HG03460 (cell line): ENCODE measurements around the gene FAF2.

ENCODE experiments used
- ATAC-seq: cut with Tn5 transposase; IDR thresholded peaks from one replicate; pipeline ENCODE4 v1.9.1; 2021; ENCODE audit not compliant: unreplicated experiment

FAF2 gene

DNA sequence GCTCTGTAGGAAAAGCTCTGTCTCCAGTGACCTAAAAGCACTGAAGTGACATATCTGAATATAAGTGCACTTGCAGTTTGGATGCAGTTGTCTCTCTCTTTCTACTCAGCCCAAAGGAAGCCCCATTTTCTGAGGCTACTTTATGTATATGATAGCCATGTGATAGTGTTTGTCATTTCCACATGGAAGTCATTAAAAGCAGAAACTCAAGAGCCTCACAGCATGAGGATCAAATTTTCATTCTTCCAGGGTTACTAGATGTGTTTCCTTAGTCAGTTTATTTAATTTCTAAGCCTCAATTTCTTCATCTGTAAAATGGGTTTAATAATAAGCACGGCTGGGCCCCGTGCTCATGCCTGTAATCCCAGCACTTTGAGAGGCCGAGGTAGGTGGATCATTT lies 52.3 kb downstream of the FAF2 start:
- ATAC-seq, result no peak

DNA sequence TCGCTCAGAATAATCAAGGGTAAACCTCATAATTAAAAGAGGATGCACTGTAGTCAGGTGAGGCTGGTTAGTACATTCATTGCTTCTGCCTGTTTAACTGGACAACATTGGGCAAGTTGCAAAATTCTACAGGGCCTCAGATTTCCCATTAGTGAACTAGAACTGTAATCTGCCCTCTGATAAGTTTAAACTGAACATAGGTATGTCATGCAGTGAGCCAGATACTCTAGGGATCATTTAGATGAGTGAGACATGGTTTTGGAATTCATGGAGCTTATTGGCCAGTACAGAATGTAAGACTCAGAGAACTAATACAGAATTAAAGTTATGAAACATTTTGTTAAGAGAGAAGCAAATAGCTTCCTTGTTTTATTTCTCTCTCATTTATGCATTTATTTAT lies 53.1 kb downstream of the FAF2 start:
- no peak for ATAC-seq

DNA sequence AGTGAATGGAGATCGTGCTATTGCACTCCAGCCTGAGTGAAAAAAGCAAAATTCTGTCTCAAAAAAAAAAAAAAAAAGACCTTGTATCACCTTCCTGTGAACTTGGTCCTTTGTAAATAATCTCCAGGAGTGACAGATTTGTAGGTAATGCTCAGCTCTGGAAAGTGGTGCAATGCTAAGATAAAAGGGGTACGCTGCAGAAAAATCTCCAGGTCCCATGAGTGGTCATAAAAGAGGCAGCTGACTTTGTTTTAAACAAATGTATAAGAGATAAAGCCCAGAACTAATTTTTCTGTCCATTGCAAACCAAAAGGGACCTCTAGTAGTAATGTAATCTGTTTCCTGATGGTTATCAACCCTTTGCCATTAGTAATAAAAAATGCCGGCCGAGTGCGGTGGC lies 55.3 kb downstream of the FAF2 start:
- ATAC-seq, result no peak

DNA sequence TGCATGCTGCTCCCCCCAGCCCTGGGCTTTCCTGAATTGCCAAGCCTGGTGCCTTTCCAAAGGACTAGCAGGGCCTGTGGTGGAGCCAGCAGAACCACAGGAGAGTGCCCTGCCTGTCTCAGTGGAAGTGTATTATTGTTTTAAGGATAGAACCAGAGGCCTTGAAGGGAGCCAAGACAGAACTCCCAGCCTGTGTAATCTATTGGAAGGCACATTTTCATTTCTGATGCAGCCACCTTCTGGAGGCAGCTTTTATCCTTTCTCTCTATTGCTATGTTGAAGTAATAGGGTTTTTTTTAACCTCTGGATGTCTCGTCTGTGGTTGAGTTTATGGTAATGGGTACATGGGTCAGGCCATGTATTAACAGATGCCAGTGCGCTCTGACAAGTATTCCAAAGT lies 59.7 kb downstream of the FAF2 start:
- ATAC-seq, result no peak

DNA sequence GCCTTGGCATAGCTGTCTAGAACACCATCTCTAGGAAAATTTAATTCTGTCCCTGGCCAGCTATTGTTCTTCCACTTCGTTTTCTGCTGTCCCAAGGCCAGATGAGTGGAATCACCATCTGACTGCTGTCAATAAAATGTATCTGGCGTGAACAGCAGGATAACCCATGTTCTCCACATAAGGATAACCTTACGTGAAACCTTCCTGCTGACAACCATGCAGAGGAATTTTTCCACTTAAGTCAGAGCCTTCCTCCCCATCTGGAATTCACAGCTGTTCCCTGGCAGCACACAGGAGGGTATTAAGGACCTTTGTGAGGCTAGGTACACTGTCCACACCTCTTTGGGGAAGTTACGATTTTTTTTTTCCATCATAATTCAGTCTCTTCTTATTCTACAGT lies 60.4 kb downstream of the FAF2 start:
- no peak for ATAC-seq

DNA sequence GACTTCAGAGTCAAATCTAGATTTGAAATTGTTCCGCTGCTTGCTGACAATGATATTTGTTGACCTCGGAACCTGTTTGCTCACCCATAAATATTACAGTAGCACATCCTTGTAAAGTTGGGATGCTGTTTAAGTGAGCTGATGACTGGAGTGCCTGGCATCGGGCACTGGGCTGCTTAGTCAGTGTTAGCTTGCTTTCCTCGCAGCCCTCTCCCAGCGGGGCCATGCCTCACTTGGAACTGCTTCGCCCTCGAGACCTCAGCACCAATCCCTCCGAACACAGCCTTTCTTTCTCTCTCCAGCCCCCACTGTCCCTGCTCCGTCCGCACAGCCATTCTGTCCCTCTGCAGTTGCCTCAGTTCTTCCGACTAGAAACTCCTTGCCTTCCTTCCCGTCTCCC lies 65.6 kb downstream of the FAF2 start:
- no peak for ATAC-seq

DNA sequence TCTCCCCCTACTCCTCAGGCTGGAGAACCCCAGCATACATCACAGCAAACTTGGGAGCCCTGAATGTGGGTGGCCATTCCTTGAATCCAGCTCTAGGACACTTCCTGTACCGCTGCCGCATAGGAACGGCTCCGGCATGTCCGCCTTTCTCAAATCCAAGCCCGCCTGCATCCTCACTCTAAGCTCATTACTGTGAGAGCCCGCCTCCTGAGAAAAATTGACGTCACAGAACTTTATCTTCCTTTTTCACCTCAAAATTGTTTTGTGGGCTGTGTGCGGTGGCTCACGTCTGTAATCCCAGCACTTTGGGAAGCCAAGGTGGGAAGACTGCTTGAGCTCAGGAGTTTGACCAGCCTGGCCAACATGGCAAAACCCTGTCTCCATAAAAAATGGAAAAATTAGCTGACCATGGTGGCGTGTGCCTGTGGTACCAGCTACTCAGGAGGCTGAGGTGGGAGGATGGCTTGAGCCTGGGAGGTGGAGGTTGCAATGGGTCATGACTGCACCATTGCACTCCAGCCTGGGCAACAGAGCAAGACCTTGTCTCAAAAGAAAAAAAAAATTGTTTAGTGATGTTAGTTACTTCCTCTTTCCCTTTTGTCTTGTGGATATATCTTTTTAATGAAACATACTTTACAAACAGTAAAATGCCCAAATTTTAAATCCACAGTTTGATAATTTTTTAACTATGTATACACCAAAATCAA lies 66.2 kb downstream of the FAF2 start:
- ATAC-seq, result no peak

DNA sequence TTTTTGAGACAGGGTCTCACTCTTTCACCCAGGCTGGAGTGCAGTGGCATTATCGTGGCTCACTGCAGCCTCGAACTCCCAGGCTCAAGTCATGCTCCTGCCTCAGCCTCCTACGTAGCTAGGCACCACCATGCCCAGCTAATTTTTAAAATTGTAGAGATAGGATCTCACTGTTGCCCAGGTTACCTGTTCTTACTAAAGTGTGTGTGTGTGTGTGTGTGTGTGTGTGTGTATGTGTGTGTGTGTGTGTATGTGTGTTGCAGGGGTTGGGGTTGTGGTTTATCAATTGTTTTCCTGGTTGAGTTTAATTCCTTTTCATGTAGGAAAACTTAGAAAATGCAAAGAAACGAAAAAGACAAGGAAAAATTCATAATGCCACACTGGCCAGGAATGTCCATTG lies 67.2 kb downstream of the FAF2 start:
- no peak for ATAC-seq

DNA sequence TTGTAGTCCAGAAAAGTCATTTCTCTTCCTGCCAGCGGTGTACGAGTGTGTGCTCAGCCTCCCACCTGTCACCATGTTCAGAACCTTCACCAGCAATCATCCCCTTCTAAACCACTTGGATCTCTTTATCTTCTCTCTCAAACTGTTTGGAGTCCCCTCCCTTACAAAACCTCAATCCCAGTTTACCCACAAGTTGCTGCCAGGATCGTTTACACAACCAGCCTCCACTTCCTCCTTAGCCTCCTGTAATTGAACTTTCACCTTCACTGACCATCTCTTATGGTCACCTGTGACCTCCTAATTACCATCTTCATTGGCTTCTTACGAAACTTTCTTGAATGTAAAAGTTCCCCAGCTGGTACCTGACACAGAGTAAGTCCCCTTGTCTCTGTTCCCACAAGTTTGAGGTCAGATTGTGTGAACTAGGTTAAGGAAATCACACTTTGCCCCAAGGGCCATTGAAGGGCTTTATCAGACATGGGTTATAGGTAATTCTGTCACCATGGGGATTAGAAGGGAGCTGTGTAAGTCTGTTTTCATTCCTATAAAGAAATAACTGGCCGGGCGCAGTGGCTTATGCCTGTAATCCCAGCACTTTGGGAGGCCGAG lies 69.0 kb downstream of the FAF2 start:
- ATAC-seq, result no peak

DNA sequence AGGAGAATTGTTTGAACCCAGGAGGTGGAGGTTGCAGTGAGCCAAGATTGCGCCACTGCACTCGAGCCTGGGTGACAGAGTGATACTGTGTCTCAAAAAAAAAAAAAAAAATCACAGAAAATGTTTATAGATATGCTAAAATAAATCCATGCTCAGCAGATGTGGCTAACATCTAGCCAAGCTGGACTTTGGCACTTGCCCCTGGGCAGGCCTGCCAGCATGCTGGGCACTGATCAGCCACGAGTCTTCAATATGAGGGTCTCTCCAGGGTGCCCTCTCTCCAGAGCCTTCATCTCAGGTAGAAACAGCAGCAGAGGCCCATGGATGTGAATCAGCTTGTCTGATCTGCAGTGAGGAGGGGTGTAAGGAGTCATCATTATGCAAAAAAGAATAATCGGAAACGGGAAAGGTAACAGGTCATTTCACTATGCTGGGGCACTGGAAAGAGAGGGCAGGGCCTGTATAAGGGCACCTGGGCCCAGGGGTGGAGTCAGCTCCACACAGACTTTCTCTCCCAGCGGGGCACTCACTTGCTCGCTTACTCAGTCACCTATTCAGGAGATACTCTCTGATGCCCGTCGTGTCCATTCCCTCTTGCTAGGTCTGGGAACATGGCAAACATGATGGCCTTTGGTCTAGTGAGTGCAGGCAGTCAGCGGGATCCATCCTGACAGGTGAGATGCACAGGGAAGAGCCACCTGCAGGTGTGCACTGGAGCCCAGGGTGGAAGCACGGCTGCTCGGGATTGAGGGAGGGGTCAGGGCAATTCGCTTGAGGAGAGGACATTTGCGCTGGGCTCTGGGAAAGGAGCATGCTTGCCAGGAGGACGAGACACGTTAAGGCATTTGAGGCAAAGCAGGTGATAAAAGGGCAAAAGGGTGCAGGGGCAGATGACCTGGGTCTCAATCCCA lies 71.9 kb downstream of the FAF2 start:
- no peak for ATAC-seq

DNA sequence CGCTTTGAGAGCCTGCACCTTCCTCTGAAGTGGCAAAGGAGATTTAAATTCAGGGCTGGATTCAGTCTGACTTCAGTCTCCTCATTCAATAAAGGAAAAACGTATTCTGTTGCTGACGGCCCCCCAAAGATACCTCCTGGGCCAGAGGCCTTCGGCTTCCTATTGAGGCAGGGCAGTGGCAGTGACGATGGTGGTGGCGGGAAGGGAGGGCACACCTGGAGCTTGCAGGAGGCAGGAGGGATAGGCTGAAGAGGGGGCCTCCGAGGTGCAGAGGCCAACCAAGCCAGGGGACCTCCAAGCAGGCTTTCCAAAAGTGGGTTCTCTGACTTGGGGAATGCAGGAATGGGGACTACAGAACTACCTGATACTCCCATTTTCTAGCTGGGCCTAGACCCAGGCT lies 73.1 kb downstream of the FAF2 start:
- no peak for ATAC-seq

DNA sequence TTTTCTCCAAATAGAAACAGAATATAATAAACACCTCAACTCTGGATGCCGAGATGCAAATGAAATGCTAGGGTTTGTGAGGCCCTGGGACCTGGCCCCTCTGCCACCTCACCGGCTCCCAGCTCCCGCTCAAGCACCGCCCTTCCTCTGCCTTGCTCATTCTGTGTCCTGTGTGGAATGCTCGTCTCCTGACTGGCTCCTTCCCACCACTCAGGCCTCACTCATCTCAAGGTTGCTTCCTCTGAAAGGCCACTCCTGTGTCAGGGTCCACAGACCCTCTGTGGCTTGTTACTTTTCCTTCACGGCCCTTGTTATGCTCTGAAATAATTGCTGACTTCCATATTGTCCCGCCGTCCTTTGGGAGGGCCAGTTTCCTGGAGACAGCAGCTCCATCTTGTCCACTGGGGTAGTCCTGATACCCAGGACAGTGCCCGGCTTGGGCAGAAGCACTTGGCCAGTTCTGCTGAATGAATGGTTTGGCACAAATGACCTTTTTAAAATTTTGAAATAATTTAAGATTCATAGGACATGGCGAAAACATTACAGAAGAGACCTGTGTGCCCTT lies 73.6 kb downstream of the FAF2 start:
- no peak for ATAC-seq

DNA sequence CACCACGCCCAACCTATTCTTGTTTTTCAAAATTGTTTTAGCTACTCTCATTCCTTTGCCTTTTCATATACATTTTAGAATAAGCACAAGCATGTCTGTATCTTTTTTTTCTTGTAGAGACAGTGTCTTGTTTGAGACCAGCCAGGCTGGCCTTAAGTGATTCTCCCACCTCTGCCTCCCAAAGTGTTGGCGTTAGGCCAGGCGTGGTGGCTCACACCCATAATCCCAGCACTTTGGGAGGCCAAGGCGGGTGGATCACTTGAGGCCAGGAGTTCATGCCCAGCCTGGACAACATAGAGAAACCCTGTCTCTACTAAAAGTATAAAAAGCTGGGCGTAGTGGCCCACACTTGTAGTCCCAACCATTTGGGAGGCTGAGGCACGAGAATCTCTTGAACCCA lies 76.0 kb downstream of the FAF2 start:
- no peak for ATAC-seq

DNA sequence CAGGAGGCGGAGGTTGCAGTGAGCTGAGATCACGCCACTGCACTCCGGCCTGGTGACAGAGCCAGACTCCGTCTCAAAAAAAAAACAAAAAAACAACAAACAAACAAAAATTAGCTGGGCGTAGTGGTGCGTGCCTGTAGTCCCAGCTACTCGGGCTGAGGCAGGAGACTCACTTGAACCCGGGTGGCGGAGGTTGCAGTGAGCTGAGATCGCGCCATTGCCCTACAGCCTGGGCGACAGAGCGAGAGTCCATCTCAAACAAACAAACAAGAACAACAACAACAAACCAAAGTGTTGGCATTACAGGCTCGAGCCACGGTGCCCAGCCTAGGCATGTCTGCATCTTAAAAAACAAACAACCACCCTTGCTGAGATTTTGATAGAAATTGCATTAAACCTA lies 76.8 kb downstream of the FAF2 start:
- ATAC-seq, result no peak

DNA sequence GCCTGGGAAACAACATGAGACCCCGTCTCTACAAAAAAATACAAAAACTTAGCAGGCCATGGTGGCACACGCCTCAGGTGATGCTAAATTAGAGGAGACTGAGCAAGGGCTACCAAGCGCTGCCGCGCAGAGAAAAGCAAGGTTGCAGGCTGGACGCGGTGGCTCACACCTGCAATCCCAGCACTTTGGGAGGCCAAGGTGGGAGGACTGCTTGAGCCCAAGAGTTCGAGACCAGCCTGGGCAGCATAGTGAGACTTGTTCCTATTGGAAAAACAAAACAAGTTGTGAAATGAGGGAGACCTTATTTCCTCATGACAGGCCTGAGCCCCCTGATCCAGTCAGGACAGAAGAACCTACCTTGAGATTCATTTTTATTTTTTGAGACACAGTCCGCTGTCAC lies 77.5 kb downstream of the FAF2 start:
- no peak for ATAC-seq

DNA sequence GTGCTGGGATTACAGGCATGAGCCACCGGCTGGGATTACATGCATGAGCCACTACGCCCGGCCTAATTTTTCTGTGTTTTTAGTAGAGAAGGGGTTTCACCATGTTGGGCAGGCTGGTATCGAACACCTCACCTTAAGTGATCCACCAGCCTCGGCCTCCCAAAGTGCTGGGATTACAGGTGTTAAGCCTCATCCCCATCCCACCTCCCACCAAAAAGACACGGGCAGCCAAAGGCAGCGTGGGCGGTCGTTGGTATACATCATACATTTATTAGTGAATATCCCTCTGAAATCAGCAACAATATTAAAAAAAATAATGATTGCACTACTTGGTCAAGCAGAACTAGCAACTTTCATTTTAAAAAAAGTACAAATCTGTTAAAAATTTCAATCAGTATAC lies 78.3 kb downstream of the FAF2 start:
- no peak for ATAC-seq

DNA sequence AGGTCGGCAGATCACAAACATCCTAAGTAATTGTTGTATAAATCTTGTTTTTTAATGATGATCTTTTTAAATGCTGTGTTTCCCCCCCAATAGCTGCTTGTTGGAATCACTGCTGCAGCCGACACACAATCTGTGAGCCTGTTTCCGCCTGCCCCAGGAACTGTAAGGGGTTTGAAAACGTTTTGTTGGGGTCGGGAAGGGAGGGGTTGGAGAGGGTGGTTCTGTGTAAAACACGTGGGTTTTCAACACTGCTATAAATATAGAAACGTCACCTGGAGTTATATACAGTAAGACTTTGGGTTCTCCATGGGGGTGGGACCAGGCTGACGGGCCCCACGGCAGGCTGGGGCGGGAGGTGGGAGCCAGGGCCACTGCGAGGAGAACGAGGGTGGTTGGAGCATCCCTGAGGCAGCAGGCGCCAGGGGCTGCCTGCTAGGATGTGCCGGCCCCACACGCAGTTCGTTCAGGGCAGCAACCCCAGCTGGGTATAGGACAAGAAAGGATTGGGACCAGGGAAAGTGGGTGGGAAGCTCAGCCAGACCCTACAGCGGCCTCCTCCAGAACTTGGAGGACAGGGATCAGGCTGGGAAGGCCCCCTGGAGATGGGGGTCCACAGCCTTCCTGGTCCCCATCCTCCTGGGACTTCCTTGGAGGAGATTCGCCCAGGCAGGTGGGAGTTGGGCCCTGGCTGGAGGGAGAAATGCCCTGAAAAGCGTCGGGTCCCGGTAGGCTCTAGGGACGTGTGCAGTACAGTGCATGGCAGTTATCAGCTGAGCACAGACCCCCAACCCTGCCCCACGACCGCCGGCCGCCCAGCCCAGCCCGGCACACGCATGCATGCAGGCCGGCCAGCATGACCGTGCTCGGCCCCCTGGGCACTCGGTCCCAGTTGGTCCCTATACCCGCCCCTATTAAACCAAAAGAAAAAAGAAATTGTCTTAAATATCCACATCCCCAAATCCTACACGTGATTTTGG lies 79.3 kb downstream of the FAF2 start:
- no peak for ATAC-seq

DNA sequence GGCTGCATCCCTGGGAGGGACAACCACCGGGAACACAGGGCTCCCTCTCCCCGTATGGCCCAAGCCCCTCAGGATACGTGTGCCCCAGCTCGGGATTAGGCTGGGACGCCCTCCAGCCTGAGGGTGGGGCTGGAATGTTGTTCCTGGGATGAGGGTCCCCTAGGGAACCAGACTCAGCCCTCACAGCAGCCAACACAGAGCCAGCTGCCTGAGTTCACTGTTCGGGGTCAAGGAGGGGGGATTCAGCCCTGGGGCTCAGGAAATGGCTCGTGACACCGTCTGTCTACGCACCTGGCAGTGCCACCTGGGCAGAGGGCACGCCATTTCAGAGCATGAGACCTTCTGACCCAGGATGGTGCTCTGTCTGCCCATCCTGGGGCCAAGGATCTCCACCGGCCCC lies 80.1 kb downstream of the FAF2 start:
- ATAC-seq, result no peak

DNA sequence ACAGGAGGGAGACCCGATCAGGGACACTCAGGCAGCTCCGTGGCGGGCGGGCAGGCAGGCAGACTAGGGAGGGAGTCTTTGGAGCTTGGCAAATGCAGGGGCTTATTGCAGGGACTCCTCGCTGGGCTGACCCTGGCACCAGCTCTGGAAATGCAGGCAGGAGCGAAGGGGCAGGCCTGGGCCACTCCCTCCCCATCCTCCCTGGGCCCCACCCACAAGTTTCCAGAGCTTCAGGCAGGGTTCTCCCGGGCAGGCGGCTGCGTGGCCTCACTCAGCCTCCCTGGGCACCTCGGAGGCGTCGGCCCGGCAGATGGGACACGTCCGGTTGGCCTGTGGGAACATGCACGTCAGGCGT lies 80.6 kb downstream of the FAF2 start:
- ATAC-seq, result no peak

DNA sequence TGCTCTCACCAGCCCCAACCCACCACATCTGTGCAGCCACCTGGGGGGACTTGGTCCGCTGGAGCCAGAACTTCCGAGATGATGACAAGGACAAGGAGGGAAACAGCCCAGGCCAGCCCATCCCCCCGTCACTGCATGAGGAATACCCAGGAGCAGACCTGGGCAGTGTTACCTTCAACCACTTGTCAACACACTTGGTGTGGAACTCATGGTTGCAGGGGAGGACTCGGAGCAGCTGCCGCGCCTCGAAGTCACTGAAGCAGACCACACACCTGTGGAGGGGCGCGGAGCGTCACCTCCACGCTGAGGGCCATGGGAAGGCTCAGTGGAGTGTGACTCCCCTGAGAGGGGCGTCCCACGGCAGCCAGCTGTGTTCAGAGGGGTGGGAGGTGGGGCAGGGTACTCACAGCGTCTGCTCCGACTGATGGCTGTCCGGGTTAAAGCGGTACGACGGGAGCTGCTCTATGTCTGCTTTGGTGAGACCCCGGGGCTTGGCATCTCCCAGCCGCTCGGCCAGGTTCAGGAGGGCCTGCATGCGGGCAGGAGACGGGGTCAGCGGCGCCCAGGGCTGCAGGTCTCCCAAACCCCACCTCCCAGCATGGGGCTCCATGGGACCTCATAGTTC lies 81.0 kb downstream of the FAF2 start:
- no peak for ATAC-seq
